ENCODE measurements around the gene ASCC1. TPM values are rescaled to one million over a fixed set of nuclear protein-coding genes. Genes with fewer than 3 reads are reported as not detected.

The ASCC1 gene
- total and polyA plus RNA-seq, 2 of the 4 experiments (the other 2 are of a cell fraction): 15.9 to 21.0 TPM

- POLR2A ChIA-PET (ENCODE audit: unreplicated experiment): no interaction called here
- H3K27me3 ChIP-seq (ENCODE audit: control insufficient read depth, insufficient read depth, low read length): no peaks in the 10 kb centered on the region
- no peak overlapping the region for H2BK20ac ChIP-seq (ENCODE audit: low read depth, low read length)
- no peak overlapping the region for H3K4me3 ChIP-seq (ENCODE audit: insufficient read depth, low read depth, low read length)
- no peak overlapping the region for H2BK5ac ChIP-seq (ENCODE audit: low read depth, low read length, poor library complexity, severe bottlenecking)
- in situ Hi-C loops (cut with MboI; ENCODE audit: low sequenced_read_pairs): no loop called here
- H3K36me3 ChIP-seq (ENCODE audit: control insufficient read depth, insufficient read depth, low read length): peaks cover 17% of the 10 kb centered on the region
- no peak overlapping the region for H3K18ac ChIP-seq (ENCODE audit: low read depth, low read length)
- H3K9me1 ChIP-seq (ENCODE audit: insufficient read depth, low read length): 0 out of 2 replicates have a peak, but pooled peaks cover 3% of the 10 kb centered on the region
- no TSS peak for BruUV-seq (replicated peaks)
- no peak overlapping the region for H2AFZ ChIP-seq (replicated peaks; ENCODE audit: low read length, poor library complexity)
- H3K4me1 ChIP-seq (ENCODE audit: control insufficient read depth, insufficient read depth, low read length): no peaks in the 10 kb centered on the region
- H3K79me1 ChIP-seq (ENCODE audit: low read depth in 1 of 2, low read length in 2 of 2): no peaks in the 10 kb centered on the region
- no peak overlapping the region for H3K27ac ChIP-seq (ENCODE audit: insufficient read depth, low read length)
- H4K5ac ChIP-seq (ENCODE audit: low read depth, low read length): no peak overlapping the region
- H2AK9ac ChIP-seq (replicated peaks; ENCODE audit: low read depth, low read length, poor library complexity): no peak overlapping the region
- WGBS, 2 experiments (ENCODE audit: extremely low coverage in 2 of 2, insufficient read length in 1 of 2): 100% methylated on average over 2 of the region's 5 CpGs; no CpG with 5 or more reads in 1 of the 2 experiments
- H2AK5ac ChIP-seq (ENCODE audit: low read depth, low read length): no peak overlapping the region
- no peak overlapping the region for H3K4ac ChIP-seq (ENCODE audit: low read depth, low read length)
- H3K9ac ChIP-seq (ENCODE audit: low read depth, low read length): no peak overlapping the region
- intact Hi-C loops (cut with micrococcal nuclease): no loop called here
- H3K4me2 ChIP-seq (ENCODE audit: low read depth, low read length): no peak overlapping the region
- H4K91ac ChIP-seq (ENCODE audit: insufficient read depth, low read depth, low read length): no peak overlapping the region
- no peaks in the 10 kb centered on the region for H4K20me1 ChIP-seq (ENCODE audit: insufficient read depth, low read length)
- H4K8ac ChIP-seq (ENCODE audit: low read depth in 2 of 2, low read length in 2 of 2): no peak overlapping the region
- no peak overlapping the region for H3K23ac ChIP-seq (ENCODE audit: low read depth, low read length)
- no peak overlapping the region for H2BK15ac ChIP-seq (ENCODE audit: low read depth, low read length)
- no peak for ATAC-seq (ENCODE audit: low read depth)
- TF ChIP-seq RCOR1 (IDR thresholded peaks at IDR 0.05; ENCODE audit: insufficient replicate concordance, low read length): no peak
- no peak for DNase-seq
- dilution Hi-C loops (cut with HindIII; ENCODE audit: low sequenced_read_pairs, unreplicated experiment): no loop called here
- no peaks in the 10 kb centered on the region for H3K9me3 ChIP-seq (ENCODE audit: control insufficient read depth, insufficient read depth, low read length)
- H3K14ac ChIP-seq (replicated peaks; ENCODE audit: low read depth, low read length): no peak overlapping the region
- H3K56ac ChIP-seq (ENCODE audit: extremely low read depth, insufficient read depth, low read length): no peak overlapping the region
- CTCF ChIA-PET: interaction anchor here (1.0 kb wide), 1 partner anchor 75 kb away, joined by 3 read pairs; no protein-coding TSS in a partner anchor
- no peak overlapping the region for H2BK120ac ChIP-seq (ENCODE audit: low read depth, low read length)
Observed at GRCh38 chr10:72201293-72201692, 14.8 kb downstream of the ASCC1 start.

All from IMR-90 (cell line).